Suprapubic skin (tissue), 4 donors: ENCODE data around the gene SNX1.

Experiments used
- POLR2A ChIP-seq, 2 donors: fragments of 450-650 bp; IDR thresholded peaks; one replicate each; pipeline ENCODE4 v1.6.1; 2017; ENCODE audit warnings: antibody characterized with exemption in 2 of 2, mild to moderate bottlenecking in 2 of 2, moderate library complexity in 2 of 2
- POLR2AphosphoS5 ChIP-seq, 3 donors: sonication (generic); formaldehyde crosslinking; IDR thresholded peaks; one replicate each; pipeline ENCODE4 v1.6.1; 2017; ENCODE audit warnings: antibody characterized with exemption in 3 of 3
- TF ChIP-seq, protein P1 (sequence below), 2 donors: fragments of 200-600 bp in 1 of 2; fragments of 450-650 bp in 1 of 2; sonication (generic) in 1 of 2; IDR thresholded peaks; one replicate each; pipeline ENCODE4 v1.5.1; 2016 to 2019; ENCODE audit warnings: antibody characterized with exemption in 2 of 2, mild to moderate bottlenecking in 1 of 2, moderate library complexity in 1 of 2

DNA sequence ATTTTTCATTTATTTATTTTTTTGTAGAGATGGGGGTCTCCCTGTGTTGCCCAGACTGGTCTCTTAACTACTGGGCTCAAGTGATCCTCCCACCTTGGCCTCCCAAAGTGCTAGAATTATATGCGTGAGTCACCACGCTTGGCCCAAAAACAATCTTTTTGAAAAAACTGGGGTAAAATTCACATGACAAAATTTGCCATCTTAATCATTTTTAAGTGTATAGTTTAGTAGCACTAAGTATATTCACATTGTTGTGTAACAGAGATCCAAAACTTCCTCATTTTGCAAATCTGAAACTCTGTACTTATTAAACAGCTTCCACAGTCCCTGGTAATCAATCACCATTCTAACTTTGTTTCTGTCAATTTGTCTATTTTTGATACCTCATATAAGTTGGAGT is 5.2 kb downstream of the SNX1 start:
- TF ChIP-seq, protein P1, sequence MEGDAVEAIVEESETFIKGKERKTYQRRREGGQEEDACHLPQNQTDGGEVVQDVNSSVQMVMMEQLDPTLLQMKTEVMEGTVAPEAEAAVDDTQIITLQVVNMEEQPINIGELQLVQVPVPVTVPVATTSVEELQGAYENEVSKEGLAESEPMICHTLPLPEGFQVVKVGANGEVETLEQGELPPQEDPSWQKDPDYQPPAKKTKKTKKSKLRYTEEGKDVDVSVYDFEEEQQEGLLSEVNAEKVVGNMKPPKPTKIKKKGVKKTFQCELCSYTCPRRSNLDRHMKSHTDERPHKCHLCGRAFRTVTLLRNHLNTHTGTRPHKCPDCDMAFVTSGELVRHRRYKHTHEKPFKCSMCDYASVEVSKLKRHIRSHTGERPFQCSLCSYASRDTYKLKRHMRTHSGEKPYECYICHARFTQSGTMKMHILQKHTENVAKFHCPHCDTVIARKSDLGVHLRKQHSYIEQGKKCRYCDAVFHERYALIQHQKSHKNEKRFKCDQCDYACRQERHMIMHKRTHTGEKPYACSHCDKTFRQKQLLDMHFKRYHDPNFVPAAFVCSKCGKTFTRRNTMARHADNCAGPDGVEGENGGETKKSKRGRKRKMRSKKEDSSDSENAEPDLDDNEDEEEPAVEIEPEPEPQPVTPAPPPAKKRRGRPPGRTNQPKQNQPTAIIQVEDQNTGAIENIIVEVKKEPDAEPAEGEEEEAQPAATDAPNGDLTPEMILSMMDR (IDR thresholded peaks at IDR 0.05), result no peak
- TF ChIP-seq POLR2A (IDR thresholded peaks at IDR 0.05) (no peak), POLR2AphosphoS5 (IDR thresholded peaks at IDR 0.05) (no peak)
